ENCODE data around the gene OTX1.

DNA sequence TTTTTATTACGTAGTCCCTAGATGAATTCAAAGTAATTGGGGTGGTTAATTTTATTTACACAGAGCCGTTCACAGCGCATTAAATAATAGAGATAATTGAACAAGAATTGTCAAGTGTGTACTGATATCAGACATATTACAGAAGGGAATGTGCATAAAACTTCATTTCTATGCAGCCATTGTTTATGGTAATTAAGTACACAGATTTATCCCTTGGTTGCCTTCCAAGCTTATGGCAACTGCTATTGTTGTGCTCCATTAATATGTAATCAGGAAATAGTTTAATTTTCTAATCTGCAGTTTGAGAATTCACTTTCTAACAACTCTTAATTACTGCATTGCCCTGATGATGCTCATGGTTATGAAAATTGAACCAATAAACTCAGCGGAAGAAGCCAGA is 47.3 kb upstream of the OTX1 start:
- TF ChIP-seq POLR2AphosphoS5 (IDR thresholded peaks at IDR 0.05) (no peak), POLR2A (IDR thresholded peaks at IDR 0.05) (no peak)
- TF ChIP-seq, protein P1, sequence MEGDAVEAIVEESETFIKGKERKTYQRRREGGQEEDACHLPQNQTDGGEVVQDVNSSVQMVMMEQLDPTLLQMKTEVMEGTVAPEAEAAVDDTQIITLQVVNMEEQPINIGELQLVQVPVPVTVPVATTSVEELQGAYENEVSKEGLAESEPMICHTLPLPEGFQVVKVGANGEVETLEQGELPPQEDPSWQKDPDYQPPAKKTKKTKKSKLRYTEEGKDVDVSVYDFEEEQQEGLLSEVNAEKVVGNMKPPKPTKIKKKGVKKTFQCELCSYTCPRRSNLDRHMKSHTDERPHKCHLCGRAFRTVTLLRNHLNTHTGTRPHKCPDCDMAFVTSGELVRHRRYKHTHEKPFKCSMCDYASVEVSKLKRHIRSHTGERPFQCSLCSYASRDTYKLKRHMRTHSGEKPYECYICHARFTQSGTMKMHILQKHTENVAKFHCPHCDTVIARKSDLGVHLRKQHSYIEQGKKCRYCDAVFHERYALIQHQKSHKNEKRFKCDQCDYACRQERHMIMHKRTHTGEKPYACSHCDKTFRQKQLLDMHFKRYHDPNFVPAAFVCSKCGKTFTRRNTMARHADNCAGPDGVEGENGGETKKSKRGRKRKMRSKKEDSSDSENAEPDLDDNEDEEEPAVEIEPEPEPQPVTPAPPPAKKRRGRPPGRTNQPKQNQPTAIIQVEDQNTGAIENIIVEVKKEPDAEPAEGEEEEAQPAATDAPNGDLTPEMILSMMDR (IDR thresholded peaks at IDR 0.05): no peak

All from upper lobe of left lung (tissue), 4 donors.